ENCODE results near the gene DHTKD1.

DNA sequence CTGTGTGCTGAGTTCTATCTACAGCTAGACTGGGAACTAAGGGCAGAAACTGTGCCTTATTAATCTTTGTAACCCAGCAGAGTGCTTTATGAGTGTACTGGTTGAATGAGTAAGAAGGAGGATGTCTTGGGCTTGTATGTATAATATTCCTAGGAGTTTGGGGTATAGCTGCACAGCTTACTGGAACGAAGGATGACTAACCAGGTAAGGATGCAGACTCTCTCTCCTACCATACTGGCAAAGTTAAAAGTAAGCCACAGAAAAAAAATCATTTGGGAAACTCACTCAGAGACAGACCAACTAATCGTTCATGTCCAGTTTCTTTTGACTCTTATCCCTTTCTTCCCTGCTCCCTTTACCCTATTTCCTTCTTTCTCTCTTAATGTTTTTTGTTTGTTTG is 1.4 kb upstream of the DHTKD1 start:
- TF ChIP-seq, protein P1, sequence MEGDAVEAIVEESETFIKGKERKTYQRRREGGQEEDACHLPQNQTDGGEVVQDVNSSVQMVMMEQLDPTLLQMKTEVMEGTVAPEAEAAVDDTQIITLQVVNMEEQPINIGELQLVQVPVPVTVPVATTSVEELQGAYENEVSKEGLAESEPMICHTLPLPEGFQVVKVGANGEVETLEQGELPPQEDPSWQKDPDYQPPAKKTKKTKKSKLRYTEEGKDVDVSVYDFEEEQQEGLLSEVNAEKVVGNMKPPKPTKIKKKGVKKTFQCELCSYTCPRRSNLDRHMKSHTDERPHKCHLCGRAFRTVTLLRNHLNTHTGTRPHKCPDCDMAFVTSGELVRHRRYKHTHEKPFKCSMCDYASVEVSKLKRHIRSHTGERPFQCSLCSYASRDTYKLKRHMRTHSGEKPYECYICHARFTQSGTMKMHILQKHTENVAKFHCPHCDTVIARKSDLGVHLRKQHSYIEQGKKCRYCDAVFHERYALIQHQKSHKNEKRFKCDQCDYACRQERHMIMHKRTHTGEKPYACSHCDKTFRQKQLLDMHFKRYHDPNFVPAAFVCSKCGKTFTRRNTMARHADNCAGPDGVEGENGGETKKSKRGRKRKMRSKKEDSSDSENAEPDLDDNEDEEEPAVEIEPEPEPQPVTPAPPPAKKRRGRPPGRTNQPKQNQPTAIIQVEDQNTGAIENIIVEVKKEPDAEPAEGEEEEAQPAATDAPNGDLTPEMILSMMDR (IDR thresholded peaks at IDR 0.05), result no peak
- TF ChIP-seq POLR2A (IDR thresholded peaks at IDR 0.05), result no peak
